NCI-H2196 treated with DMSO at 0.1 percent for 48 hours (cell line): ENCODE data around the gene ZBTB17.
"Not testable (repeated sequence)": the region's sequence is repeated elsewhere in the genome, so short reads cannot be mapped to it uniquely, and the experiment has no call there.

Experiments used
- DNase-seq: peaks from one replicate; lab custom pipeline; 2025; ENCODE audit not compliant: unreplicated experiment; lab: John Stamatoyannopoulos, UW

Gene ZBTB17

DNA sequence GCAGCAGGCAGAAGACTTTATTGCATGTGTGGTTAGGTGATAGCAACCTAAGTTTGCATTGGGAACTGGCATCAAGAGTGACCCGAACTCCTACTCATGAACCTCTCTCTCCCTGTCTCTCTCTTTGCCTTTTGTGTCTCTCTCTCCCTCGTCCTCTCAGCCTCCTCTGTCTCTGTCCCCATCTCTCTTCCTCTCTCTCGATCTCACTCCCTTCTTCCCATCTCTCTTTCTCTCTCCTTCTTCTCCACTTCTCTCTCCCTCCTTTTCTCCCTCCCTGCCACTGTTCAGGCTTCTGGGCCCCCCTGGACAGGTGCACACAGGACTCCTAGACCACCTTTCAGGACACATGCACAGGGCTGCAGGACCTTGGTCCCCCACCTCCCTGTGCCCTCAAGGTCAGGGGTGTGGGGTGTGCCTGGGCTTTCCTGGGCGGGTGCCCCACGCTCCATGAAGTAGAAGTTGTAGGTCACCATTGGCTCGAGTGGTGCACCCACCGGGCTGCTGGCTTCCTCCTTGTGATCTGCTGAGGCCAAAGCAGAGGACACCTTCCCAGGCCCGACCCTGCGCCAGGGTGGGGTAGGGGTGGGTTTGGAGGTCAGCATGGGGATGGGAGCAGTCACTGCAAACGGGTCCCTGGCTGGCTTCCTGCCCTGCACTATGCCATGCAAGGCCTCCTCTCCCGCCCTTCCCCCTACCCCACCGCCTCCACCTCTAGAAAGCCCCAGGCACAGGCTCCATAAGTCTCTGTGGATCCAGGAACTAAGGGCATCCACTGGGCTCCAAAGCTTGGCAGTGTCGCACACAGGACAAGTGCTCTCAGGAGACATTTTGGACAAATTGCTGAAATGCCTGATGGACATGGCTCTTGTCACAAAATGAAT is 13.2 kb upstream of the ZBTB17 start:
- DNase-seq: no peak

DNA sequence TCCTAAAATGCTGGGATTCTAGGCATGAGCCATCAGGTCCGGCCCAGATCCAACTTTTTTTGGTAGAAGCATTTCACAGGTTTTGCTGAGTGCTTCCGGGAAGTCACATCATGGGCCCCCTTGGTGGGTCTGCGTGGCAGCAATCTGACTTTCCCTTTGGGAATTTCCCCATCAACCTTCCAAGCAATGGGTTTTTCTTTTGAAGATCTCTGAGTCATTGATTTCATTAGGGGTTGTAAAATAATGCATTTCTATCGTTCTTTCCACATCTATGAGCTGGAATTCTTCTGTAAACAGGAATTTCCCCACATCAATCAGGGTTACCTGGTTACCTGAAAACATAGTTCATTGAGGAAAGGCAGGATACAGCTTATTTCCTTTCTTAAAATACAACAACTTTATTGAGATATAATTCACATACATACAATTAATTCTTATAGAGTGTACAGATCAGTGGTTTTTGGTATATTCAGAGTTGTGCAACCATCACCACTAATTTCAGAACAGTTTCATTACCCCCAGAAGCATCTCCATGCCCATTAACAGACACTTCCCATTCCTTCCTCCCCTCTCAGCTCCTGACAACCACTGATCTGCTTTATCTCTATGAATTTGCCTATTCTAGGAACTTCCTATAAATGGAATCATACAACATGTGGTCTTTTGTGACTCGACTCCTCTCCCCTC is 9.9 kb upstream of the ZBTB17 start:
- DNase-seq: no peak

DNA sequence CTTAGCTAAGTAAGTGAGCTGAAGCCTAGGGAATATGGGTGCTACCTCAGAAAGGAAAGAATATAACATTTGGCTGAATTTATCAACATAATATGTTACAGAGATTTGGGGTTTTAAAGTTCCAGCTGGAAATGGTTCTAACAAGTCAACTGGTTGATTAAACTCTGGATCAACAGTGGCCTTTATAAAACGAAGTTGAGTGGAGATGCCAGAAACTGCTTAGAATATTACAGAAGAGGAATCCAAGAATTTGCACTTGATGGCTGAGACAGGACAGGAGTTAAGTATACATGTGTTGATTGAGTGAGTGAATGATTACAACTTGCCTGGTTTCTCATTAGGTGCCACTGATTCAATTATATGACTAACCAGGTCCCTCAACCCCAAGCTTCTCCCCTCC is 7.4 kb upstream of the ZBTB17 start:
- no peak for DNase-seq

DNA sequence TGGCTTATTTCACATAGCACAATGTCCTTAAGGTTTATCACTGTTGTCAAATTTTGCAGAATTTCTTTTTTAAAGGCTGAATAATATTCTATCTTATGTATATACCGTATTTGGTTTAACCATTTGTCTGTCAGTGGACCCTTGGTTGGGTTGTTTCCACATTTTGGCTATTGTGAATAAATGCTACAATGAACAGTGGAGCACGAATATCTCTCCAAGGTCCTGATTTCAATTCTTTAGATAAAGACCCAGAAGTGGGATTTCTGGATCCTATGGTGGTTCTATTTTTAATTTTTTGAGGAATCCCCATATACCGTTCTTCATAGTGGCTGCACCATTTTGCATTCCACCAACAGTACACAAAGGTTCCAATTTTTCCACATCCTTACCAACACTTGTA is 5.8 kb upstream of the ZBTB17 start:
- no peak for DNase-seq

DNA sequence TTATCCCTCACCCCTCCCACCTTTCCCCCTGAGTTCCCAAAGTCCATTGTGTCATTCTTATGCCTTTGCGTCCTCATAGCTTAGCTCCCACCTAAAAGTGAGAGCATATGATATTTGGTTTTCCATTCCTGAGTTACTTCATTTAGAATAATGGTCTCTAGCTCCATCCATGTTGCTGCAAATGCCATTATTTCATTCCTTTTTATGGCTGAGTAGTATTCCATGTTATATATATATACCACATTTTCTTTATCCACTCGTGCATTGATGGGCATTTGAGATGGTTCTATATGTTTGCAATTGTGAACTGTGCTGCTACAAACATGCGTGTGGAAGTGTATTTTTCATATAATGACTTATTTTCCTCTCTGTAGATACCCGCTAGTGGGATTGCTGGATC is 2.0 kb upstream of the ZBTB17 start:
- not testable (repeated sequence) for DNase-seq

DNA sequence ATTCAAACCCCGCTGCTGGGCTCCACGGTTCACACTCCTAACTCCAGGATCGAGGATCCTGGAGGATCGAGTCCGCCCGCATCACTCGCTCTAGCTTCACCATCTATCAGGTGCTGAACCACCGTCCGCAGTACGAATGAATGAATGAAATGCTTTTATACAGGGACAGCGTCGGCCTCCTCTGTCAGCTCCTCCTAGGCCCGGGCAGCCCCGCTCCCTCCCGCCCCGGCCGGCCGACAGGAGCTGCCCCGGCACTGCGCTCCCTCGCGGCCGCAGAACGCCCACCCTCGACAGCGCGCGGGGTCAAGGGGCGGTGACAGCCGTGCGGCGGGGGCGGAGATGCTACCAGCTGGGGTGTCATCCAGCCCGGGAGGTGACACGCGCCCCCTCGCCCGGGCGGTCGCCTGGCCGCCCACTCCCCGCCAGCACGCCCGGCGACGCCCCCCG is 520 bp downstream of the ZBTB17 start:
- no peak for DNase-seq

DNA sequence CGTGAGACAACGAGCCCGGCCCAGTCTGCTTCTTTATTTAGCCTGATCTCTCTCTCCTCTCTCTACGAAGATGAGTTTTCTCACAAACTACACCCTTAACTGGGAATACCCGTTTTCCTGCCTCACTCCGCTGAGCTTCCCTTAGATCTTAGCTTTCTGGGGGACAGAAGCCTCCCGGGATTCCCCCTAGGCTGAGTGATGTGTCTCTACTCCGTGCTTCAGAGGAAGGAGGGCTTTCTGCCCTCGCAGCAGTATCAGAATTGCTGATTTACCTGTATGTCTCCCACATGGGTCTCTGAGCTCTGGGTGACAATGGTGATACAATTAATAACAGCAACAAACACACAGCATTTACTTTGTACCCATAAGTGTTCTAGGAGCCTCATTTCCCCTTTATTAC is 1.0 kb downstream of the ZBTB17 start:
- DNase-seq: no peak

DNA sequence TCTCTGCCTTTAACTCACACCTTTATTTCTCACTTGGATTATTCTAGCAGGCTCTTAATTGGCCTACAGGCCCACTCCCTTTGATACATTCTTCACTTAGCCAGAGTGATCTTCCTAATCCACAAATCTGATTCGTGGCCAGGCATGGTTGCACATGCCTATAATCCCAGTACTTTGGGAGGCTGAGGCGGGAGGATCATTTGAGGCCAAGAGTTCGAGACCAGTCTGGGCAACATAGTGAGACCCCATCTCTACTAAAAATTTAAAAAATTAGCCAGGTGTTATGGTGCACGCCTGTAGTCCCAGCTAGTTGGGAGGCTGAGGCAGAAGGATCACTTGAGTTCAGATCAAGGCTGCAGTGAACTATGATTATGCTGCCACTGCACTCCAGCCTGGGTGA is 2.1 kb downstream of the ZBTB17 start:
- DNase-seq: no peak

DNA sequence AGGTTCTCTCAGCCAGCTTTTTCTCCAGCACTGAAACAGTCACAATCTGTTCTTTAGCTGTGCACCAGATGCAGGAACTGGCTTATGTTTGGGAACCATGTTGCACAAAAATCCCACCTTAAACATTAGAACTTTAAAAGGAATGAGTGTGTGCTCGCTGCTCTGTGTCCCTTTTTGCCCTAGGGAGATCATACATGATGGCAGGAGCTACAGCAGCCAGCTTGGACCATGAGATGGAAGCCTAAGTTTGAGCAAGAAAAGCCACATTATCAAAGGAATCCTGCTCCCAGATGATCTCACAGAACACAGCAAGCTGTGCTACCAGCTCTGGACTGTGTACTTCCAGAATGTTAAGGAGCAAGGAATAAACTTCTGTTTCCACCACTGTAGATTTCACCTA is 3.5 kb downstream of the ZBTB17 start:
- no peak for DNase-seq

DNA sequence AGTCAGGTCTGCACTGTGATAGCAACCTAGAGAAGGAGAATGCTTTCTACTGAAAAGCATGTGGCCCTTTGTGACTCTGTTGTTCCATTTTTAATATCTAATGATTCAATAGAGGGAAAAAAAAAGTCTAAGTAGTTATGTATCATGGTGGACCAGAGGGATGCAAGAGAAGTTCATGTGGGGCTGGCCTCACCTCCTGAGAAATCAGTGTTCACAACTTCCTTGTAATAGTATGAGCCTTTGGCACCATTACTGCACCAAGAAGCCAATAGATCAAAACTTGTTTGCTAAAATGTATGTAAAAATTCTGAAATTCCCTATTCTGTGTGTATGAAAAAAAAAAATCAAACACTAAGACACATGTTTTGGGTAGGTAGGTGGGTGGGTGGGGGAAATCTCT is 5.0 kb downstream of the ZBTB17 start:
- DNase-seq: no peak

DNA sequence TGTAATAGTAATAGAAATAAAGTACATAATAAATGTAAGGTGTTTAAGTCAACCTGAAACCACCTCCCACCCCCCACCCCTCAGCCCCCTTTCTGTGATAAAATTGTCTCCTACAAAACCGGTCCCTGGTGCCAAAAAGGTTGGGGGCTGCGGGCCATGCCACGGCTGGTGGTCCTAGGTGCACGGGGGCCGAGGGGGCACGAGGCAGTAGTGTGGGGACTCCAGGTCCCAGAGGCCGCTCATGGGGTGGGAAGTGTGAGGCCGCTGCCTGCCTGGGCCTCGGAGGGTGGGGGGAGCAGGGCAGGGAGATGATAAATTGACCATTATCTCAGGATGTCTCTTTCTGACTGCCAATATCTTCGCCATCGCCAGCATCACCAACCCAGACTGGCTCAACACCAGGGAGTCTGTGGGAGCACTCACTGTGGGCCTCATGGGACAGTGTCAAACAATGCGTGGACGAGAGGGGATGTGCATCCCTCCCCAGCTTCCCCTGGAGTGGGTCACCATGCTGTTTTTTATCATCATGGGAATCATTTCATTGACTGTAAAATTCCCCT is 6.5 kb downstream of the ZBTB17 start:
- DNase-seq: no peak

DNA sequence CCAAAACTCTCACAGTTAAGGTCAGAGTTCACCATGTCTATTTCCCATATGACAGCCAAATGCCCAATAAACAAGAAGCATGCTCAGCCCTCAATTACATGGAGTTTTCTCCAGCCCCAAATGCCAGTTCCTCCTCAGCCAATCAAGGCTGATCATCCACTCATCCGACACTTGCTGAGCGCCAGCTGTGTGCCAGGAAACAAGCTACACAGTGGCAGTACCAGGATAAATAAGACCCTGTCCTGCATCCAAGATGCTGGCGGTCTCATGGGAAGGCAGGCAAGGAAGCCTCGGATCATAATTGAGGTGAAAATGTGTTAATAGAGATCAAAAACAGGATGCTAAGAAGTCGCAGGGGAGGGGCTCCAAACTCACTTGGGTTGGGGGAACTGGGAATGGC is 7.7 kb downstream of the ZBTB17 start:
- DNase-seq: no peak

DNA sequence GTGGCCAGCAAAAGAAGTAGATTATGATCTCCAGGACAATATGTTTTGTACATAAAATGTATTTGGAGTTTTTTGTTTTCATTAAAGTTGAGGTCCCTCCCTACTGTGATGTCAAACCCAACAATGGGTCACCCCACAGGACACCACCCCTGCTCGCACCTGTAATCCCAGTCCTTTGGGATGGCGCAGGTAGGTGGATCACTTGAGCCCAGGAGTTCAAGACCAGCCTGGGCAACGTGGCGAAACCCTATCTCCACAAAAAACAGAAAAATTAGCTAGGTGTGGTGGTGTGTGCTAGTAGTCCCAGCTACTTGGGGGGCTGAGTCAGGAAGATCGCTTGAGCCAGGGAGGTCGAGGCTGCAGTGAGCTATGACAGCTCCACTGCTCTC is 9.0 kb downstream of the ZBTB17 start:
- no peak for DNase-seq

DNA sequence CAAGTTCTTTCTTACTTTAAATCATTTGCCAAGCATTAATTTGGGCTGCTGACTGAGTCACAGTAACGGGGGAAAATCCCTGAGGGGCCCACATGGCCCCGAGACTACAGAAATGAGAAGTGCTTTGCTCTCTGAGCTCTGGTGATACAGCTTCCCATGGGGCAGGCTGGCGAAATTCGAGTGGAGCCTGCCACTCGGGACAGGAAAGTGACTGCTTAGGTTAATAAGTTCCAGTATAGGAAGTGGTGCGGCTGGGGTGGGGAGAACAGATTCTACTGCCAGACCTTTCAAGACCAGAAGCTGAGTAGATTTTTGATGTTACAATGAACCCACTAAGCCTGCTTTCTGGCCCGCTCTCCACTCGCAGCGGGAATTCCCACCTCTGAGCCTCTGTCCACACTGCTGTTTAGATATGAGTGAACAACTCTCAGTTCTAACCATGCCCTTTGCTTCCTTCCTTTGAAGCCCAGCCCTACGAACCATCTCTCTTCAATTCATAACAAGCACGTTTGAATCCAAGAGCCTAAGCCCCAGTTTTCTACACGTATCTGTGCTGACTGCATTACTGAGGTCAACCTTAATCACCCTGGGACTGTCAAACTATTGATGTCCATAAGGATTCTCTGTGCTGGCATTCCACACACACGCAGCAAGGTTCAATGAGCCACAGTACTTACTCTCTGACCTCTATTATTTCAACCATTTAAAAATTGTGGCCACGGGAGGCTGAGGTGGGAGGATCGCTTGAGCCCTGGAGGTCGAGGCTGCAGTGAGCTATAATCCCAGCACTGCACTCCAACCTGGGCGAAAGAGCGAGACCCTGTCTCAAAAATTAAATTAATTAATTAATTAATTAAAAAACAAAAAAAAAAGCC is 9.6 kb downstream of the ZBTB17 start:
- DNase-seq: no peak

DNA sequence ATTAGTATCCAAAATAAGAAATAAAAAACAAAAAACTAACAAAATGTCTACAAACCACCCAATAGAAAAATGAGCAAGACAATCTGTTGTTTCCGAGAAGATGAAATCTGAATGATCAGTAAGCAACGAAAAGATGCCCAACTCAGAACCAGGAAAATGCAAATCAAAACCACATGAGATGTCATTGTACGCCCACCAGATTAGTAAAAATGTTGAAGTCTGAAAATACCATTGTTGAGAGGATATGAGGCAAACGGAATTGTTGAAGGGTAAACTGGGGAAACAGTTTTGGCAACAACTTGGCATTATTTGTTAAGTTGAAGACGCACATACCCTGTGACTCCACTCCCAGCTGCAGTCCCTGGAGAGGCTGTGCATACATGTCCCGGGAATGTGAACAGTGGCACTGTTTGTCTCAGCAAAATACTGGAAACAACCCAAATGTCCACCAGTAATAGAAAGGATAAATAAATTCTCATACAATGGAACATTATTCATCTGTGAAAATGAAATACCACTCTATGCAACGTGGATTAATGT is 10.6 kb downstream of the ZBTB17 start:
- DNase-seq: no peak

DNA sequence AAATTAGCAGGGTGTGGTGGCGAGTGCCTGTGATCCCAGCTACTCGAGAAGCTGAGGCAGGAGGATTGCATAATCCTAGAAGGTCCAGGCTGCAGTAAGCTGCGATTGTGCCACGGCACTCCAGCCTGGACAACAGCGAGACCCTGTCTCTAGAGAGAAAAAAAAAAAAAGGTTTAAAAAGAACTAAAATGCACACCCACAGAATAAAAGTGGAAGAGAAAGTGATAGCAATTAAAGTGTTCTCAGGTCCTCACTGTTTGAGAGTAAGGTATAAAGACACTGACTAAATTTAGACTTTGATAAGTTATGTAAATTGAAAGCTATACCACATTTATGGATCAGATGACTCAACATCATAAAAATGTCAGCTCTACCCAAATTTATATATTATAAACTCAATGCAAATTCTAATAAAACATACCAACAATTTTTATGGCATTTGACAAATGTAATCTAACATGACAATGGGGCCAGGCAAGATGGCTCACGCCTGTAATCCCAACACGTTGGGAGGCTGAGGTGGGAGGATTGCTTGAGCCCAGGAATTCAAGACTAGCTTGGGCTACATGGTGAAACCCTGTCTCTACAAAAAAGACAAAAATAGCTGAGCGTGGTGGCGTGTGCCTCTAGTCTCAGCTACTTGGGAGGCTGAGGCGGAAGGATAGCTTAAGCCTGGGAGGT is 11.8 kb downstream of the ZBTB17 start:
- no peak for DNase-seq

DNA sequence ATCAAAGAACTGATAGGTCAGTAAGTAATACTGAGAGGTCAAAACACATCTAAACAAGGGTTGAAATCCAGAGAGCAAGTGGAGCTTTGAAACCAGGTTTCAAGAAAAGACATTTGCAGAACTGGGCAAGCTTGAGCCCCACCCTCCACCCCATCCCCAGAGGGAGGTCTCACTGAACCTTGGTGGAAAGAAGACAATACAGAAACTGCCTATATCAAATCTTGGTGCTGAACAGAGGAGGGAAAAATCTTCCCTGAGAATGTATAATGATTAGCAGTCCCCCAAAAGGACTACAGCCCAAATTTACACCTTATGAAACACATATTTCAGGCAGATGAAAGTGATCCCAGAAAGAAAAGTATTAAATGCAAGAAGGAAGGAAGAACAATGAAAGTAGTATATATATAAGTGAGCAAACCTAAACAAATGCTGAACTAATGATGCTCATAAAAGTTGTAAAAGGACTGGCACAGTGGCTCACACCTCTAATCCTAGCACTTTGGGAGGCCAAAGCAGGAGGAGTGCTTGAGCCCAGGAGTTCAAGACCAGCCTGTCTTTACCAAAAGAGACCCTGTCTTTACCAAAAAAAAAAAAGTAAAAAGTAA is 12.4 kb downstream of the ZBTB17 start:
- DNase-seq: no peak

DNA sequence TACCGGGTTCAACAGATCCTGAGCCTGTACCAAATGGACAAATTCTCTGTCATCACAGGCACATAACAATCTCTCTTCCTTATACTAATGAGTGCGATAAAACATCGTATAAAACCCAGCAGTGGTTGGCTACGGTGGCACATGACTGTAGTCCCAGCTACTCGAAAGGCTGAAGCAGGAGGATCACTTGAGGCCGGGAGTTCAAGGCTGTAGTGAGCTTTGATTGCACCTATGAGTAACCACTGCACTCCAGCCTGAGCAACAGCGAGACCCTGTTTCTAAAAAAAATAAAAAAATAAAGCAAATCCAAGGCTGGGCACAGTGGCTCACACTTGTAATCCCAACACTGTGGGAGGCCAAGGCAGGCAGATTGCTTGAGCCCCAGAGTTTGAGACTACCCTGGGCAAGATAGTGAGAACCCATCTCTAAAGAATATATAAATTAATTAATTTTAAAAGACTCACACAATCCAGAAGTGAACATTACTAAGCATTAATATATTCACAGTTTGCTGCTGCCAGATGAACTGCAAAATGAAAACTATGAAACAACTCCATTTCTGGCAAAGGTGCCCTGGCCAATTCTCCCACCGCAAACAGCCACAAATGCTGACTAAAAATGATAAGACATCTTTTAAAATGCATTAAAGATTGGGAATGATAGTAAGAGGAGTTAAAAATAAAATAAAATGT is 13.1 kb downstream of the ZBTB17 start:
- DNase-seq: no peak

DNA sequence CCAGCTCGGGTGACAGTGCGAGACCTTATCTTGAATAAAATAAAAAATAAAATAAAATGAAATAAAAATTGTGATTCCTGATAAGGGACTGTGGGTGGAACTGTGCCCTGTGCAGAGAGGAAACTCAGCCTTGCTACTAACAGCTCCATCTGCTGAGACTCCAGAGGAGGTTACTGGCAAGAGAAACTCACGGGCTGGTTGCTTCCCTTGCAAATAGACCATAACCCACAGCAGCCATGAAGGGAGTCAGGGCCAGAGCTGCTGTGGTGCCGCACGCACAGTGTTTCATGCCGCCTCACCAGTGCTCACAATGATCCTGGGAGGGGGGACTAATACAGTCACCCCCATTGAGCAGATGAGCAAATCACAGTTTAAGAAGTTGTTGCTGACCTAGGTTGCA is 13.7 kb downstream of the ZBTB17 start:
- DNase-seq: no peak
